SU-DHL-6 (cell line): Measurements from ENCODE around the gene TNS1.

Source experiments
- H2AFZ ChIP-seq: fragments of 200-600 bp; sonication (generic); 2 replicates; pipeline ENCODE4 v1.6.1; 2014; ENCODE audit warnings: low read depth, mild to moderate bottlenecking, moderate library complexity, mixed read lengths, antibody characterized with exemption, low read length; ENCODE audit not compliant: severe bottlenecking
- H3F3A ChIP-seq: fragments of 200-600 bp; shearing (Covaris generic); 2 replicates; pipeline ENCODE4 v1.6.0; 2016; ENCODE audit warnings: antibody characterized with exemption, mild to moderate bottlenecking; ENCODE audit not compliant: insufficient read depth
- H3K27ac ChIP-seq: fragments of 200-600 bp; sonication (generic); 2 replicates; pipeline ENCODE4 v1.5.1; 2016; ENCODE audit warnings: low read depth, mild to moderate bottlenecking, low read length, moderate library complexity, mixed read lengths
- H3K27me3 ChIP-seq: fragments of 200-600 bp; sonication (generic), shearing (Covaris generic); 2 replicates; pipeline ENCODE4 v1.6.0; 2014; ENCODE audit warnings: mild to moderate bottlenecking, low read length
- H3K36me3 ChIP-seq: fragments of 200-600 bp; sonication (generic); 2 replicates; pipeline ENCODE4 v1.6.1; 2014; ENCODE audit warnings: mild to moderate bottlenecking, low read length, mixed read lengths
- H3K4me2 ChIP-seq: fragments of 300-600, 200-600 bp; shearing (Covaris generic), sonication (generic); 2 replicates; pipeline ENCODE4 v1.6.0; 2014; ENCODE audit warnings: low read length, low read depth, mild to moderate bottlenecking; ENCODE audit not compliant: poor library complexity, severe bottlenecking
- H3K4me3 ChIP-seq: fragments of 200-600 bp; sonication (generic); 2 replicates; pipeline ENCODE4 v1.5.1; 2014; ENCODE audit warnings: antibody characterized with exemption, low read length, mild to moderate bottlenecking, mixed read lengths; ENCODE audit not compliant: insufficient read depth, poor library complexity, severe bottlenecking
- H3K79me2 ChIP-seq: fragments of 200-600 bp; sonication (generic); 2 replicates; pipeline ENCODE4 v1.6.1; 2014; ENCODE audit warnings: mild to moderate bottlenecking, low read length, moderate library complexity; ENCODE audit not compliant: insufficient read depth
- H3K9ac ChIP-seq: fragments of 200-600 bp; sonication (generic); 2 replicates; pipeline ENCODE4 v1.7.0; 2014; ENCODE audit warnings: mild to moderate bottlenecking, low read length
- H3K9me2 ChIP-seq: fragments of 200-600 bp; sonication (generic); replicated peaks from 2 replicates; pipeline ENCODE4 v1.6.1; 2014; ENCODE audit warnings: low read length; ENCODE audit not compliant: insufficient read depth
- H3K9me3 ChIP-seq: fragments of 200-600 bp; sonication (generic); 2 replicates; pipeline ENCODE4 v1.6.1; 2014; ENCODE audit warnings: low read length, mixed read lengths; ENCODE audit not compliant: insufficient read depth
- H4K20me1 ChIP-seq: fragments of 200-600 bp; sonication (generic); 2 replicates; pipeline ENCODE4 v1.6.1; 2014; ENCODE audit warnings: low read depth, mild to moderate bottlenecking, antibody characterized with exemption, low read length, moderate library complexity, mixed read lengths
- CTCF ChIP-seq: fragments of 200-600 bp; sonication (generic); IDR thresholded peaks from one replicate; pipeline ENCODE4 v1.5.1; 2017; ENCODE audit warnings: antibody characterized with exemption, mild to moderate bottlenecking, low read length, moderate library complexity; ENCODE audit not compliant: insufficient read depth, poor library complexity, severe bottlenecking
- EZH2phosphoT487 ChIP-seq: fragments of 200-600 bp; sonication (generic), shearing (Covaris generic); conservative IDR thresholded peaks from 2 replicates; pipeline ENCODE4 v1.6.1; 2018; ENCODE audit warnings: mild to moderate bottlenecking, antibody characterized with exemption, low read length, moderate library complexity, mixed read lengths

Gene TNS1

GRCh38 chr2:217756375-217757107 lies 246.3 kb downstream of the TNS1 start:
- TF ChIP-seq CTCF: peak; percentile 62
- TF ChIP-seq EZH2phosphoT487: no peak

GRCh38 chr2:217755027-217755745 lies 247.6 kb downstream of the TNS1 start:
- no peaks in the 10 kb centered on the region for H3K27me3 ChIP-seq
- H3K9me2 ChIP-seq: no peaks in the 10 kb centered on the region
- no peak overlapping the region for H3K4me2 ChIP-seq
- H3K36me3 ChIP-seq: no peaks in the 10 kb centered on the region
- no peak overlapping the region for H3K4me3 ChIP-seq
- H2AFZ ChIP-seq: no peak overlapping the region
- no peak overlapping the region for H3K27ac ChIP-seq
- H3K9me3 ChIP-seq: no peaks in the 10 kb centered on the region
- no peaks in the 10 kb centered on the region for H3K79me2 ChIP-seq
- no peaks in the 10 kb centered on the region for H4K20me1 ChIP-seq
- no peaks in the 10 kb centered on the region for H3F3A ChIP-seq
- TF ChIP-seq EZH2phosphoT487: no peak
- no peak for TF ChIP-seq CTCF
- H3K9ac ChIP-seq: no peak overlapping the region

More at GRCh38 chr2:217756375-217757107, 246.3 kb downstream of the TNS1 start:
- Histone ChIP-seq H2AFZ (no peak overlapping the region), H3K36me3 (no peaks in the 10 kb centered on the region), H4K20me1 (no peaks in the 10 kb centered on the region), H3K9me3 (peaks cover under 1% of the 10 kb centered on the region; the same call in 1 of the 2 replicates), H3K27ac (no peak overlapping the region), H3K4me2 (no peak overlapping the region), H3K27me3 (no peaks in the 10 kb centered on the region), H3K4me3 (no peak overlapping the region), H3K9me2 (no peaks in the 10 kb centered on the region), H3K9ac (no peak overlapping the region), H3F3A (no peaks in the 10 kb centered on the region), H3K79me2 (no peaks in the 10 kb centered on the region)

GRCh38 chr2:217753460-217754200 lies 249.2 kb downstream of the TNS1 start:
- no peak for TF ChIP-seq CTCF
- Histone ChIP-seq H3K36me3 (no peaks in the 10 kb centered on the region), H3K79me2 (no peaks in the 10 kb centered on the region), H4K20me1 (no peaks in the 10 kb centered on the region), H3K4me2 (no peak overlapping the region), H3K9ac (no peak overlapping the region), H3K9me3 (no peaks in the 10 kb centered on the region), H3K9me2 (no peaks in the 10 kb centered on the region), H3F3A (no peaks in the 10 kb centered on the region), H3K27ac (no peak overlapping the region), H2AFZ (no peak overlapping the region), H3K4me3 (no peak overlapping the region), H3K27me3 (no peaks in the 10 kb centered on the region)
